Fibroblast of the aortic adventitia (primary cell): ENCODE data around the gene LCN15. TPM values are rescaled to one million over a fixed set of nuclear protein-coding genes. Genes with fewer than 3 reads are reported as not detected.

ENCODE experiments used
- DNase-seq: peaks from one replicate; pipeline ENCODE4 v3.0.0-alpha.2; 2010; ENCODE audit warnings: low read depth
- H3K4me3 ChIP-seq: 2 replicates; pipeline ENCODE4 v1.5.1; 2011; ENCODE audit warnings: low read depth, mild to moderate bottlenecking, control low read depth, low read length, moderate library complexity
- CTCF ChIP-seq: IDR thresholded peaks from 2 replicates; pipeline ENCODE4 v1.5.1; 2011; ENCODE audit warnings: mild to moderate bottlenecking, low read length, control low read depth, inconsistent platforms; ENCODE audit not compliant: insufficient read depth
- total RNA-seq: library from RNA; depleted of rRNA; stranded (reverse); fragments of >200 nt; gene quantifications from 2 replicates; pipeline ENCODE4 v1.2.3, GENCODE V29; 2012; ENCODE audit warnings: low replicate concordance

The LCN15 gene
- total RNA-seq, 1 donor: not detected

- no peak for DNase-seq
Observed at GRCh38 chr9:136735812-136736480, 28.4 kb downstream of the LCN15 start.

GRCh38 chr9:136734837-136735496 is 29.4 kb downstream of the LCN15 start:
- no peak overlapping the region for H3K4me3 ChIP-seq
- no peak for DNase-seq
- no peak for TF ChIP-seq CTCF

More at GRCh38 chr9:136735812-136736480, 28.4 kb downstream of the LCN15 start:
- TF ChIP-seq CTCF: no peak
- no peak overlapping the region for H3K4me3 ChIP-seq

DNA sequence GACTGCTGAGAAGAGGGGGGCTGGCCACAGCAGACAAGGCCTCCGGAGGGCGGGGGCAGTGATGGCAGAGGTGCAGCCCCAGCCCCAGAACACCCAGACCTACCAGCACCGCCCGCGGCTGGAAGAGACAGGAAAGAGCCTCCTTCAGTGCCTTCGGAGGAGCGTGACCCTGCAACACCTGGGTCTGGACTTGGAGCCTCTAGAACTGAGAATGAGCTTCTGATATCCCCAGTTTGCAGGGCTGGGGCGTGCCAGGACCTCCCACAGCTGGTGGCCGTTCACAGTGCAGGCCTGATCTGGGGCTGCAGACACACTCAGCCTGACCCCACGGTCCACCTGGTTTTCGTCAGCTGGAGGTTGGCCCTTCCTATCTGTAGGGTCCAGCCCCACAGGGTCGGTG is 30.7 kb downstream of the LCN15 start:
- H3K4me3 ChIP-seq: no peak overlapping the region
- no peak for DNase-seq
- no peak for TF ChIP-seq CTCF

- no peak for DNase-seq
- H3K4me3 ChIP-seq: no peak overlapping the region
- TF ChIP-seq CTCF: no peak
Observed at GRCh38 chr9:136732444-136733178, 31.7 kb downstream of the LCN15 start.

DNA sequence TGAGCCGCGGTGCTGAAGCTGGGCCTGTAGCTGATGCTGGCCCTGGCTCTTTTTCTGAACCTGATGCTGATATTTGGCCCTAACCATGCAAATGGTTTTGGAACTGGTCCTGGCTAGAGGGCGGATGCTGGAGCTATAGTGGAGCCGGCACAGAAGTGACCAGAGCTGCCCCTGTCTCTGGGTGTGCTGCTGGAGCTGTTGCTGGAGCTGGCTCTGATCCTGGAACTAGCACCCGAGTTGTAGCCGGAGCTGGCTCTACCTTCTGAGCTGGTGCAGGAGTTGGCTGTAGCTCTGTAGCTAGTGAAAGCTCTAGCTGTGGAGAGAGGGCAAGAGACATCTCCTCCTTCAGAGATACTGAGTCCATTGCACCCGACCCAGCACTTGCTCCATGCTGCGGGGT is 34.4 kb downstream of the LCN15 start:
- H3K4me3 ChIP-seq: no peak overlapping the region
- DNase-seq: no peak
- no peak for TF ChIP-seq CTCF

DNA sequence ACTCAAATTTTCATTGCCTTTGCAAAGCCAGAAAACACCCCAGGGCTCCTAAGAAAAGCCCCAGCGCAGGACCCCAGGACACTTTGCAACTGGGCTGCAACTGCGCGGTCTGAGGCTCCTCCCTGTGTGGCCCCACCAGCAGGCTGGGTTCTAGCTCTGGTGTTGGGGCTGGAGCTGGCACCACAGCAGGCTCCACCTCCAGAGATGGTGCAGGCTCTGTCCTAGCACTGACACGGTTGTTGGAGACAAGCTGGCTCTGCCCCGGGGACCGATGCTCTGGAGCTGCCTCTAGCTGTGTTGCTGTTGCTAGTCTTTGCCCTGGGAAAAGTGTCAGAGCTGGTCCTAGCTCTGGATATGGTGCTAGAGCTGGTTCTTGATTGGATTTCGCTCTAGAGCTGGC is 35.2 kb downstream of the LCN15 start:
- no peak for TF ChIP-seq CTCF
- no peak for DNase-seq
- H3K4me3 ChIP-seq: peak overlapping the region; percentile 98
